ENCODE results near the gene C1orf21.

C1orf21 gene

GRCh38 chr1:184624626-184625025, 237.8 kb downstream of the C1orf21 start:
- no peak for DNase-seq (ENCODE audit: low read depth in 2 of 3, low spot score in 1 of 3)

DNA sequence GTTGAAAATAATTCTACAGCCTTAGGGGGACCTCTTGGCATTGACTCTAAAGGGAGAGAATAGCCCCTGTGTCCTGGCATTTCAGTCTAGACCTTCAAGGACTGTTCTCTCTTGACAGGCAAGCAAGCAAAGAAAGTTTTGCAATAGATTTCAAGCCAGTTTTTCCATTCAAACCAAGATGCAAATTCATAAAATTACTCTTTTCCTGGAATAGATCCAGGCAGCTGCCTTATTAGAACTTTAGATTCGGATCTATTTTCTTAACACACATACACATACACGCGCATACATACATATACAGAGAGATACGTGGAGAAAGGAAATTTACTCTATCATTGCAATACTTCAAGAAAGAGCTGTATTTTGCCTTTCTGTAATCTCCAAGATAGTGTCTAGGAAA, 238.4 kb downstream of the C1orf21 start:
- no peak for DNase-seq (ENCODE audit: low read depth in 2 of 3, low spot score in 1 of 3)

GRCh38 chr1:184626076-184627006, 239.5 kb downstream of the C1orf21 start:
- no peak for DNase-seq (ENCODE audit: low read depth in 2 of 3, low spot score in 1 of 3)

GRCh38 chr1:184627007-184627341, 240.1 kb downstream of the C1orf21 start:
- no peak for DNase-seq (ENCODE audit: low read depth in 2 of 3, low spot score in 1 of 3)

GRCh38 chr1:184629266-184629665, 242.4 kb downstream of the C1orf21 start:
- no peak for DNase-seq (ENCODE audit: low read depth in 2 of 3, low spot score in 1 of 3)

DNA sequence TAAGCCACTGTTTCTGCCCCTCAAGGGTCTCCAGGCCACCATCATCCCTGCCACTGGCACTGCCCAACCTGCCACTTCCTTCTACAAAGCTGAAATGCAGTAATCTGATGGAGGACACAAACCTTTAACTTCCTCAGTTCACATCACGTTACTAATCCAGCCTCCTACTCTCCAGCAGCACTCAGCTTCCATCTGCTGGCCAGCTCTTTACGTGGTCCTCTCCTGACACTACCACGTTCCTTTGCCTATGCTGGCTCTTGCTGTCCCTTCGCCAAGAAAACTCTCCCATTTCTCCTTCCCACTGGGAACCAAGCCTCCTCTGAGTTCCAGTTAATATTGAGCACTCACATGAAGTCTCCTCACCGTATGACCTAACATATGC, 243.8 kb downstream of the C1orf21 start:
- no peak for DNase-seq (ENCODE audit: low read depth in 2 of 3, low spot score in 1 of 3)

- DNase-seq (ENCODE audit: low read depth in 2 of 3, low spot score in 1 of 3): no peak
Observed at GRCh38 chr1:184632415-184633175, 245.8 kb downstream of the C1orf21 start.

GRCh38 chr1:184633785-184634184, 247.0 kb downstream of the C1orf21 start:
- no peak for DNase-seq (ENCODE audit: low read depth in 2 of 3, low spot score in 1 of 3)

DNA sequence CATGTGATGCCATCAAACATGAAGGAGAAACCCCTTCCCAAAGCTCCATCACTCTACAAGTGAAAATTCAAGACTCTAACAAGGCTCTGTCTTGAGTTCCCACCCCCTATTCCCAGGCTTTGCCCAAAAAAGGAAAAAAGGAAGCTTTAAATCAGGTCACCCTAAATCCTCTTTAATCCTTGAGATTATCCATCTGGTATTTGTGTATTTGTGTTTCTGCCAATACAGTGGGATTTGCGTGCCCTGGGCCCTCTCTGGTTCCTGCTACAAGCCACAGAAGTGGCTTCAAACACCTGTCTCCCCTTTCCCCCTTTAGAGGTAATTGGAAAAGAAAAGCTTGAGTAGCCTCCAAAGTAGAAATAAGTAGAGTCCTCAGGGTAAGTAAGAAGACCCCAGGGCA, 247.5 kb downstream of the C1orf21 start:
- no peak for DNase-seq (ENCODE audit: low read depth in 2 of 3, low spot score in 1 of 3)

- DNase-seq (ENCODE audit: low read depth in 2 of 3, low spot score in 1 of 3): no peak
Observed at GRCh38 chr1:184635347-184635979, 248.6 kb downstream of the C1orf21 start.

- DNase-seq (ENCODE audit: low read depth in 2 of 3, low spot score in 1 of 3): no peak
Observed at GRCh38 chr1:184635980-184636431, 249.2 kb downstream of the C1orf21 start.

- DNase-seq (ENCODE audit: low read depth in 2 of 3, low spot score in 1 of 3): no peak
Observed at GRCh38 chr1:184637664-184638240, 250.9 kb downstream of the C1orf21 start.

DNA sequence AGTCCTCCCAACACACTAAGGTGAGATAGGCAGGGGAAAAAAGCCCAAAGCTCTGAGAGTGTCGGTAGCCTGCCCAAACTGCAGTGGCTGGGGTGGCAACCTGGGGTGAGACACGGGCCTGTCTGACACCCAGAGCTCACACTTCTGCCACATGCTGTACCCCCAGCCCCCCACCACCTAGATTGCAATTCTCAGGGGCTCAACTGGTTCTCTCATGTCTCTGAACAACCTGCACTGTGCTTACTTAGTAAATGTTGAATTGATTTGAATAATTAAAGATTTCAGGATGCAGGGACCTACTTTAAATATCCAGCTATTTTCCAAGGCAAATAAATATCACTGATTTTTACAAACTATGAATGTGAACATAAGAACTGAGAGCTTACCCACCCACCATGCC, 252.4 kb downstream of the C1orf21 start:
- DNase-seq (ENCODE audit: low read depth in 2 of 3, low spot score in 1 of 3): no peak

GRCh38 chr1:184640505-184640904, 253.7 kb downstream of the C1orf21 start:
- DNase-seq (ENCODE audit: low read depth in 2 of 3, low spot score in 1 of 3): no peak

DNA sequence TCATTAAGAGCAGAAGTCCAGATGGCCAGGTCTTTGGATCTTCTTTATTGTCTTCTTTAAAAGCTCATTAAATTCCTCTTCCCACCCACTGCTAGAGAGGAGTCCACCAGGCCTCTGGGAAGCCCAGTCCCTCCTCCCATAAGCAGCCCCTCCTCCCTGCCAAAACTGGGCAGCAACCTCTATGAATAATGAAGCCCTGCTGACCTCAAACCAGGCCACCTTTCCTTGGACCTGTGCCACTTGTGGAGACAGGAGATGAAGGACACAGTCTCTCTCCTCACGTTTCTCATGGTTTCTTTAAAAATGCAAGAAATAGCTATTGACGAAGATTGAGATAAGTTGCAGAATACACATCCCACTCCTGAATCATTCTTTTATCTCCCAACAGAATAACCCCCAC, 255.1 kb downstream of the C1orf21 start:
- DNase-seq (ENCODE audit: low read depth in 2 of 3, low spot score in 1 of 3): no peak

- no peak for DNase-seq (ENCODE audit: low read depth in 2 of 3, low spot score in 1 of 3)
Observed at GRCh38 chr1:184643661-184644060, 256.8 kb downstream of the C1orf21 start.

- no peak for DNase-seq (ENCODE audit: low read depth in 2 of 3, low spot score in 1 of 3)
Observed at GRCh38 chr1:184644771-184645170, 257.9 kb downstream of the C1orf21 start.

- DNase-seq (ENCODE audit: low read depth in 2 of 3, low spot score in 1 of 3): no peak
Observed at GRCh38 chr1:184646178-184646701, 259.4 kb downstream of the C1orf21 start.

GRCh38 chr1:184646824-184647223, 260.0 kb downstream of the C1orf21 start:
- DNase-seq (ENCODE audit: low read depth in 2 of 3, low spot score in 1 of 3): no peak

DNA sequence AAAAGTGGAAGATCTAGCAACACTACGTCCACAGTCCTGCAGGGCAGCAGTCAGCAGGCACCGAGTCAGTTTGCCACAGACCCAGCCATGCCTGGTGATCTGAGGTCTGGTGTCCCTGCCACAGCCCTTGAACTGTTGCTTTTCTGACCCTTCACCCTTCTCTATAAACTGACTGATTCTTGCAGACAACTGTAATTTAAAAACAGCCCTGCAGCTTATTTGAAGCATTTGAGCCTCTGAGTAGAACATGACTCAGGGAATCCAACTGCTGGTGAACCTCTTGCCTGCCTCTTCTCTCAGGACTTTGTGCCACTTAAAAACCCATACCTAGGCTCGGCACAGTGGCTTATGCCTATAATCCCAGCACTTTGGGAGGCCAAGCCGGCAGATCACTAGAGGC, 260.6 kb downstream of the C1orf21 start:
- DNase-seq (ENCODE audit: low read depth in 2 of 3, low spot score in 1 of 3): no peak

DNA sequence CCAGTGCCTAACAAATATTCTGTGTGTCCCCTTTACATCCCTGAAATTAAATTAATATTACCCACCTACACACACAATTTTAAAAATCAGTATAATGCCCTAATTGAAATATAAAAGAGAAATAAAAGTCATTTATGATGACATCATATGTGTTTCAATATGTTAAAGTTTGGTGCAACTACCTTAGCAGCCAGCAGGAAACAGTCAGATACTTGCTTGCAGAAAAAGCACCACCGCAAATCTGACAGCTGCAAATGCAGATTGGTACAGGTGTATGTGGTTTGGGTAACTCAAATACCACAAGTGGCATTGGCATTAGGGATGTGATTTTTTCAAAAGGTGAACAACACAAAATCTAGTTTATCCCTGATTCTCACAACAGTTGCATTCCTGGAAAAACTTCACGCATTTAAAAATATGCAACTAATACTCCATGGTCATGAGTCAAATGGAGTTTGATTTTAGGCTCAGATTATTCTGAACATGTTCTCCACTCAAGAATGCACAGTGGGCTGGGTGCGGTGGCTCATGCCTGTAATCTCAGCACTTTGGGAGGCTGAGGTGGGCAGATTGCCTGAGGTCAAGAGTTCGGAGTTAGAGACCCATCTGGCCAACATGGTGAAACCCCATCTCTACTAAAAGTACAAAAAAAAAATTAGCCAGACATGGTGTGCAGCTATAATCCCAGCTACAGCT, 261.5 kb downstream of the C1orf21 start:
- DNase-seq (ENCODE audit: low read depth in 2 of 3, low spot score in 1 of 3): no peak

Measured in stimulated activated CD4-positive, alpha-beta T cell treated with anti-CD3 and anti-CD28 coated beads, Interleukin-12 subunit alpha, Interleukin-12 subunit beta, amount 100 ng/mL, for 48 hours (primary cell).